Ectodermal cell (in vitro differentiated cells): ENCODE measurements around the gene UTP25.

ENCODE experiments used
- H3K27ac ChIP-seq: 2 replicates; pipeline ENCODE4 v1.7.0; 2013; ENCODE audit warnings: mild to moderate bottlenecking, low read depth, low read length; ENCODE audit not compliant: insufficient read depth, poor library complexity, severe bottlenecking
- H3K27me3 ChIP-seq: 2 replicates; pipeline ENCODE4 v1.7.0; 2013; ENCODE audit warnings: mild to moderate bottlenecking, low read length; ENCODE audit not compliant: insufficient read depth, control insufficient read depth, poor library complexity, severe bottlenecking
- H3K36me3 ChIP-seq: one replicate; pipeline ENCODE4 v1.7.0; 2013; ENCODE audit warnings: low read length; ENCODE audit not compliant: control insufficient read depth, insufficient read depth
- H3K4me1 ChIP-seq: one replicate; pipeline ENCODE4 v1.7.0; 2013; ENCODE audit warnings: low read length; ENCODE audit not compliant: control insufficient read depth, insufficient read depth
- H3K4me3 ChIP-seq: 2 replicates; pipeline ENCODE4 v1.7.0; 2013; ENCODE audit warnings: low read depth, low read length, control low read depth; ENCODE audit not compliant: insufficient read depth
- H3K9me3 ChIP-seq: 2 replicates; pipeline ENCODE4 v1.7.0; 2013; ENCODE audit warnings: mild to moderate bottlenecking, low read length, moderate library complexity; ENCODE audit not compliant: control insufficient read depth
- WGBS, 2 experiments: methylation state at CpG; one replicate each; pipeline ENCODE4 v1.1.7; 2013; ENCODE audit warnings: missing lambda C conversion rate in 2 of 2; 5-methylcytosine and 5-hydroxymethylcytosine counted together

Gene UTP25

DNA sequence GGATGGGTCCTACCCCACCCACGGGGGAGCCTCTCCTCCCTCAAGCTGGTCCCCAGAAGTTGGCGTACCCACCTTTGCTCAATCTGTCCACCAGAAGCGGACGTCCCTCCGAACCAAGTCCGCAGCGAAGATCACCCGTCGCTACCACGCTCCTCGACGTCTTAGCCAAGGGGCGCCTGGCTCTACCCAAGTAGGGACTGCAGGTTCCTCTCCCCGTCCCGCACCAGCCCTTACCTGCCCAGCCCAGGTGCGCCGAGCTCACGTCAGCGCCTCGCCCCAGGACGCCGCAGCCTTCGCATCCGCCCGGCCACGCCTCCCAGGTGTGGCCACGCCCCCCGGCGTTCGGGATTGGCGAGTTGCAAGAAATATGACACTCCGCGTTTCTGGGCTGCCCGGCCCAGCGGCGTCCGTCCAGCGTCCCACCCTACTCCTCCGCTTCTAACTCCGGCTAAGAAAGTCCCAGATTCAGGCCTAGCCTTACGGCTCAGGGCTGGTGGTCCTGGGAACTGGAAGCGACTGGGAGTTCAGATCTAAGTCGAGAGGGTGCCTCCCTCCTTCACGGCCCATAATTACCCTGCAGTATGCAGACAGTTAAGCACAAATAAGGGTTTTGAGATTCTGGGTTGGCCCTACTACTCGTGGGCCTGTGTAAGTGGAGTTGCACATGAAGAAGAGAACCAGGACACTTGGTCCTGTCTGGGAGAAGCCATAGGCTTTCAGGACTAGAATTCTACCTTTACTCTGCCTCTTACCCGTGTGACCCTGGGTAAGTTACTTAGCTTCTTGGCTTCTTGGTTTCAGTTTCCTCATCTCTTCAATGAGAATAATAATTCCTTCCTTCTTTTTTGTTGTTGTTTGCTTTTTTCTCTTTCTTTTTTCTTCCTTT, 21.7 kb upstream of the UTP25 start, which contains the start of gene IRF6:
Gene IRF6, minus strand, starts transcription at position 268 of the 886 bp plus-strand sequence. CDS start 4,729 bp downstream, outside the sequence.
- Histone ChIP-seq H3K36me3 (no peaks in the 10 kb centered on the region), H3K4me3 (peak within 1 kb of the TSS; percentile 39), H3K27ac (no peak within 1 kb of the TSS), H3K9me3 (no peaks in the 10 kb centered on the region), H3K27me3 (peaks cover 42% of the 10 kb centered on the region), H3K4me1 (no peaks in the 10 kb centered on the region)
- WGBS, 2 experiments, result 16 to 19% methylated on average over 46 of the region's 46 CpGs

DNA sequence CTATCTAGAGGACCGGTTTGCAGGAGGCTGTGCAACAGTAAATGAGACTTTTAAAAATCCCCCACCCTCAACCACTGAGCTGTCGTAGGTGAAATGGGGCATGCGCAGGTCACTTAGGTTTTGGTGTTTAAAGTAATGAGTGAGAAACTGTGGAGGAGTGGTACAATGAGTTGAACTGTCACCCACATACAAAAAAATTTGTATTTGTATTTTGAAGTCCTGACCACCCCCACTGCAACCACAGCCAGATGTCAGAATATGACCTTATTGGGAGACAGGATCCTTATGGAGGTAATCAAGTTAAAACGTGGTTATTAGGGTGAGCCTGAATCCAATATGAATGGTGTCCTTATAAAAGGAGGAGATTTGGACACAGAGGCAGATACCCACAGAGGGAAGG, 20.3 kb upstream of the UTP25 start:
- Histone ChIP-seq H3K9me3 (no peaks in the 10 kb centered on the region), H3K4me3 (no peak overlapping the region), H3K4me1 (no peaks in the 10 kb centered on the region), H3K27me3 (peaks cover 34% of the 10 kb centered on the region), H3K27ac (no peak overlapping the region), H3K36me3 (no peaks in the 10 kb centered on the region)
- WGBS, 2 experiments, result 89 to 90% methylated on average over 2 of the region's 4 CpGs

DNA sequence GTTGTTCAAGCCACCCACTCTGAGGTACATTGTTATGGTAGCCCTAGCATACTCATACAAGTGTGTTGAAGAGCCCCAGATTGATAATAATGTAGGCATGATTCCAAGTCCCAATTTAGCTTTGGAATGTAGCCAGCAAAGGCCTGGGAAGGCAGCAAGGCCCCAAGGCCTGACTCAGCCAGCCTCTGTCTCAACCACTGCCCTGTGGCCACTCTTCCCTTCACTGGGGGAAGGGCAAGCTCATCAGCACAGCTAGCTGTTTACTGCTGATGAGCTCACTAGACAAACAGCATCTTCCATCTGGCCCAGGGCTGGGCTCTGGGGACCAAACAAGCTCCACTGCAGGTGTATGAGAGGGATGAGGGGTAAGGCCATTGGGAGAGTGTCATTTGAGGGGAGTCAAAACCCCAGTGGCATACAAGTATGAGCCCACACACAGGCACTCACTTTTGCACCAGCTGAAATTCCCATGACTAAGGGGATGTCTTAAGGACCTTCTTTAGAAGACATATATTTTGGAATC, 19.7 kb upstream of the UTP25 start:
- Histone ChIP-seq H3K27ac (no peak overlapping the region), H3K36me3 (no peaks in the 10 kb centered on the region), H3K27me3 (peaks cover 29% of the 10 kb centered on the region), H3K9me3 (no peaks in the 10 kb centered on the region), H3K4me1 (no peaks in the 10 kb centered on the region), H3K4me3 (no peak overlapping the region)

DNA sequence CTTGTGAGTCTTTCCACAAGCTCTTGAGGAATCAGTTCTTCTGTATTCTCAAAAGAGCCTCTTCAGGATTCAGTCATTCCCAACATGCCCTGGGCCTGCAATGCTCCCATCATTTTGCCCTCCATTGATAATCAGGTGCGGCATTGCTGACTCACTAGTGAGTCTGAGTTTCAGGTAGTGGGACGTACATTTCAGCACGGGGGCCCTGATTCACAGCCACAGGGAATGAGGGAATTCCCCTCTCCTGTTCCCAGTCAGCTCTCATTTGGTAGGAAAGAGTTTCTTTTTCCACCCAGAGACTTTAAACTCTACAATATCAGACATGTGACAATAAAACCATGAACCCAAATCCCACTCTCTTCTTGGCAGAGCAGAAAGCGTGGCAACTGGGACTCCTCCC, 18.2 kb upstream of the UTP25 start:
- Histone ChIP-seq H3K4me3 (no peak overlapping the region), H3K9me3 (no peaks in the 10 kb centered on the region), H3K27ac (no peak overlapping the region), H3K27me3 (peaks cover 15% of the 10 kb centered on the region), H3K36me3 (no peaks in the 10 kb centered on the region), H3K4me1 (no peaks in the 10 kb centered on the region)
- 94 to 97% methylated on average over 3 to 4 of the region's 4 CpGs for WGBS, 2 experiments

DNA sequence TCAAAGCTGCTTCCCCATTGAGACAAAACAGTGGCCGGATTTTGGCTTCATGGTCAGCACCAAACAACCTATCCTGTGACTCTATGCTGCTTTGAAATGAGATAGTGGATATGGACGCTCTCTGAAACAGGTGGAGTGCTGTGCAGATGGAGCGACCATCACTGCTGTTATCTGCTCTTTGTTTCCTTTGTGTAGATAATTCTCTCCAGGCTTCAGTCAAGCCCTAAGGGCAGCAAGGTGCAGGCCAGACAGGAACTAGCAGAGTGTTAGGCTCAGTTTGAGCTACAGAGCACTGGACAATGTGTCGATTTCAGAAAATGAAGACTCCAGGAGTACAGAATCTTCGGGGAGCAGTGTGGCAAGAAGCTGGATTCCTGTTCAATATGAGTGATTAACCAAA, 17.0 kb upstream of the UTP25 start:
- no peak overlapping the region for H3K4me3 ChIP-seq
- H3K4me1 ChIP-seq, result no peaks in the 10 kb centered on the region
- H3K27me3 ChIP-seq, result peaks cover 3% of the 10 kb centered on the region
- no peaks in the 10 kb centered on the region for H3K36me3 ChIP-seq
- no peak overlapping the region for H3K27ac ChIP-seq
- H3K9me3 ChIP-seq, result no peaks in the 10 kb centered on the region
- 92 to 95% methylated on average over 5 of the region's 5 CpGs for WGBS, 2 experiments

DNA sequence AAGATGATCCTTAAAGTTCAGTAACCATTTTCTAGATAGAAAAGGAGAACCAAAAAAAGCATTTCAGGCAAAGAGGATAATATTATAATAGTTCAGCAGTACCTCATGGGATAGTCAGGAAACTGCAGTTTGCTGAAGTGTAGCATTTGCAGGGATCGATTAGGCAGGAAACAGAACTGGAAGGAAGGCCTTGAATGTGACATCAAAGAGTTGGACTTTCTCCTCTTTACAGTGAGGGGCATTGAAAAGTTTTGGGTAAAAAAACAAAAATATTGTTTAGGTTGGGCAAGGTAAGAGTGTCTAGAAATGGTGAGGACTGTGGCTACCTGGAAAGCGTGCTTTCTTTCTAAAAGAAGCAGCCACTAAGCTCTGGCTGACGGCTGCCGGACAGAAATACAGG, 13.9 kb upstream of the UTP25 start:
- Histone ChIP-seq H3K27me3 (peaks cover 9% of the 10 kb centered on the region), H3K4me3 (no peak overlapping the region), H3K36me3 (no peaks in the 10 kb centered on the region), H3K27ac (no peak overlapping the region), H3K9me3 (no peaks in the 10 kb centered on the region), H3K4me1 (no peaks in the 10 kb centered on the region)
- WGBS, 2 experiments, result 96 to 98% methylated on average over 4 of the region's 4 CpGs

DNA sequence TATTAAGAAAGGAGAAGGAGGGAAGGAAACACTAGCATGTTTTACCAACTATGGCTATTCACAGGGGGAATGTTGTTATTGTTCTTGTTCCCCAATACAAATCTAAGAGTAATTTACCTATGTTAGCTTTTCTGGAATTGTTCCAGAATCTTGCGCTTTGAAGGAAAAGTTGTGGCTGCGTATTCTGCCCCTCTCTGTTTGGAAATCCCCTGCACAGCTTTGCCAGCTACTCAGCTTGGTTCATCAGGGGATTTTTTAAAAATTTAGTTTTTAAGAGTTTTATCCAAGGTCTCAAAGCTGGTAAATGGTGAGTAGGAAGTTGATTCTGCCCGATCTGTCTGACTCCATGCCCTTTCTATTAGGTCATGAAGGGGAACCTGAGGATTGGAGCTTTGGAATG, 12.3 kb upstream of the UTP25 start:
- 95 to 97% methylated on average over 3 of the region's 3 CpGs for whole genome bisulfite sequencing, 2 experiments
- H3K4me1 ChIP-seq, result no peaks in the 10 kb centered on the region
- no peaks in the 10 kb centered on the region for H3K9me3 ChIP-seq
- H3K4me3 ChIP-seq, result no peak overlapping the region
- no peak overlapping the region for H3K27ac ChIP-seq
- peaks cover 12% of the 10 kb centered on the region for H3K27me3 ChIP-seq
- no peaks in the 10 kb centered on the region for H3K36me3 ChIP-seq

DNA sequence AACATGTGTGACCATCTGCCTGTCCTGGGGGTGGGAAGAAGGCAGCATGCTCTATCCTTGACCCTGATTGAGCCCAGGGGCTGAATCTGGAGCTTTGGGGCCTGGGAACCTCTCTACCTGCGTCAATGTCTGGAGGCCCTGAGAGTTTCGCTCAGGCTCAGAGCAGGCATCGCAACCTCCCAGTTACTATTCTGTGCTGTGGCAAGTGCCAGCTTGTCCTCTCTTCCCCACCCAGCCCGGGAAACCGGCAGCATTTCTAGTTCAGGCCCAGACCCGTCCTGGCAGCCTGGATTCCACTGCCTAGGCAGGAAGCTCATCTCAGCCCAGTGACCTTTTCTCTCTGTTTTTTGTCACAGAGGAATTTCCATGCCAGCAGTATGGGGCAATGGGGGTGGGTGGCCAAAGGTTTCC, 11.8 kb upstream of the UTP25 start:
- WGBS, 2 experiments, result 78 to 80% methylated on average over 6 of the region's 6 CpGs
- Histone ChIP-seq H3K4me1 (no peaks in the 10 kb centered on the region), H3K36me3 (no peaks in the 10 kb centered on the region), H3K27me3 (peaks cover 15% of the 10 kb centered on the region), H3K4me3 (no peak overlapping the region), H3K27ac (no peak overlapping the region), H3K9me3 (no peaks in the 10 kb centered on the region)

DNA sequence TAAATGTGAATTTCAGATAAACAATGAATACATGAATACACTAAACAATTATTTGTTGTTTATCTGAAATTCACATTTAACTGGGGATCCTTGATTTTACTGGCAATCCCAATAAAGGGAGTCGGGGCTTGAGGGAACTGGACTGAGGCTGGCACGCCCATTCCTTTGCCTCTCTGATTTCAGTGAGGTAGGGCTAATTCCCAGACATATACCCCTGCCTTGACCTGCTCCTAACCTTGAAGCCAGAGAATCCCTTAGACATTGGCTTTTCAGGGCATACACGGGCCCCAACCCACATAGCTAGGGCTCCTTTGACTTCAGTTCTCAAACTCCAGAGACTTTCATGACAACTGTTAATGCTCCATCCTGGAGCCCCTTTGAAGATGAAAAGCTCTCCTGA, 10.8 kb upstream of the UTP25 start:
- Histone ChIP-seq H3K27ac (no peak overlapping the region), H3K9me3 (no peaks in the 10 kb centered on the region), H3K36me3 (no peaks in the 10 kb centered on the region), H3K27me3 (peaks cover 15% of the 10 kb centered on the region), H3K4me3 (no peak overlapping the region), H3K4me1 (no peaks in the 10 kb centered on the region)
- WGBS, 2 experiments, result 61 to 65% methylated on average over 3 of the region's 3 CpGs

DNA sequence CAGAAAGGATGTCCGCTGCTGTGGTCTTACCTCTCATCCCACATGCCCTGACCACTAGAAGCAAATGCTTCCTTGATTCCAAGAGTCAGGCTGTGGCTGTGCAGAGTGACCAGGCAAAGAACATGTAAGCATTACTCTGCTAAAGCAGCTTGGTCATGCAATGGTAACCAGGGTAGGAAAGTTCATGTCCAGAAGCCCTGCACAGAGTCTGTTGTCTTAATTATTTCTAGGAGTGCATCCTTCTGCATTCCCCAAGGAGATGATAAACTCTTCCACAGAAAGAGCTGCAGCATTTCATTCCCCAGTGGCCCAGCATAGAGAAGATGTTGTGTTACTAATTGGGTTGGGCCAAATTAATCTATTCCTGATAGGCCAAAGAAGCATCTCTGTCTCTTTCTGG, 10.1 kb upstream of the UTP25 start:
- no peaks in the 10 kb centered on the region for H3K36me3 ChIP-seq
- no peaks in the 10 kb centered on the region for H3K4me1 ChIP-seq
- H3K27ac ChIP-seq, result no peak overlapping the region
- peaks cover 20% of the 10 kb centered on the region for H3K27me3 ChIP-seq
- no peaks in the 10 kb centered on the region for H3K9me3 ChIP-seq
- 96 to 98% methylated on average over 1 of the region's 1 CpG for WGBS, 2 experiments
- H3K4me3 ChIP-seq, result no peak overlapping the region
